ENCODE results near the gene CD247.

DNA sequence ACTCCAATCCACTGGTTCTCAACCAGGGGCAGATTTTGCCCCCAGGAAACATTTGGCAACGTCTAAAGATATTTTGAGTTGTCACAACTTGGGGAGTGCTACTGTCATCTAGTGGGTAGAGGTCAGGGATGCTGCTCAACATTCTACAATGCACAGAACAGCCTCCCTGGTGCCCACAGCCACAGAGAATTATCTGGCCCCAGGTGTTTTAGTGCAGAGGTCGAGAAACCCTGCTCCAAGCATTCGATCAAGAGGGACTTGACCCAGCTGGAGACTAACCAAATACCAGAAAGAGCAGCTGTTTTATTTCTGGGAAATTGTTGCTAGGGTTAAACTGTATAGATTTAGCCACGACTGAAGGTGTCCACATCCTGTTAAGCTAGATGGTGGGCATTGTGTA lies 19.2 kb downstream of the CD247 start:
- TF ChIP-seq, protein P1, sequence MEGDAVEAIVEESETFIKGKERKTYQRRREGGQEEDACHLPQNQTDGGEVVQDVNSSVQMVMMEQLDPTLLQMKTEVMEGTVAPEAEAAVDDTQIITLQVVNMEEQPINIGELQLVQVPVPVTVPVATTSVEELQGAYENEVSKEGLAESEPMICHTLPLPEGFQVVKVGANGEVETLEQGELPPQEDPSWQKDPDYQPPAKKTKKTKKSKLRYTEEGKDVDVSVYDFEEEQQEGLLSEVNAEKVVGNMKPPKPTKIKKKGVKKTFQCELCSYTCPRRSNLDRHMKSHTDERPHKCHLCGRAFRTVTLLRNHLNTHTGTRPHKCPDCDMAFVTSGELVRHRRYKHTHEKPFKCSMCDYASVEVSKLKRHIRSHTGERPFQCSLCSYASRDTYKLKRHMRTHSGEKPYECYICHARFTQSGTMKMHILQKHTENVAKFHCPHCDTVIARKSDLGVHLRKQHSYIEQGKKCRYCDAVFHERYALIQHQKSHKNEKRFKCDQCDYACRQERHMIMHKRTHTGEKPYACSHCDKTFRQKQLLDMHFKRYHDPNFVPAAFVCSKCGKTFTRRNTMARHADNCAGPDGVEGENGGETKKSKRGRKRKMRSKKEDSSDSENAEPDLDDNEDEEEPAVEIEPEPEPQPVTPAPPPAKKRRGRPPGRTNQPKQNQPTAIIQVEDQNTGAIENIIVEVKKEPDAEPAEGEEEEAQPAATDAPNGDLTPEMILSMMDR (IDR thresholded peaks at IDR 0.05 in 2 of 3, conservative IDR thresholded peaks at IDR 0.05 in 1 of 3; ENCODE audit: insufficient read depth in 2 of 3, low read depth in 1 of 3, low read length in 3 of 3) = no peak
- TF ChIP-seq ETV5 (CRISPR knock-in tag; IDR thresholded peaks at IDR 0.05; ENCODE audit: low read depth) (no peak), SREBF2 (CRISPR knock-in tag; IDR thresholded peaks at IDR 0.05) (no peak), ASH1L (IDR thresholded peaks at IDR 0.05; ENCODE audit: borderline replicate concordance, low read depth, partially characterized antibody) (no peak), POLR2G (IDR thresholded peaks at IDR 0.05; ENCODE audit: low read depth, low read length) (no peak), ZFX (CRISPR knock-in tag; IDR thresholded peaks at IDR 0.05) (no peak), ZBTB7A (IDR thresholded peaks at IDR 0.05; ENCODE audit: borderline replicate concordance, control insufficient read depth, low read depth, low read length) (no peak)
- TF ChIP-seq, protein P2, sequence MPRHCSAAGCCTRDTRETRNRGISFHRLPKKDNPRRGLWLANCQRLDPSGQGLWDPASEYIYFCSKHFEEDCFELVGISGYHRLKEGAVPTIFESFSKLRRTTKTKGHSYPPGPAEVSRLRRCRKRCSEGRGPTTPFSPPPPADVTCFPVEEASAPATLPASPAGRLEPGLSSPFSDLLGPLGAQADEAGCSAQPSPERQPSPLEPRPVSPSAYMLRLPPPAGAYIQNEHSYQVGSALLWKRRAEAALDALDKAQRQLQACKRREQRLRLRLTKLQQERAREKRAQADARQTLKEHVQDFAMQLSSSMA (CRISPR knock-in tag; IDR thresholded peaks at IDR 0.05) = no peak
- TF ChIP-seq, protein P3, sequence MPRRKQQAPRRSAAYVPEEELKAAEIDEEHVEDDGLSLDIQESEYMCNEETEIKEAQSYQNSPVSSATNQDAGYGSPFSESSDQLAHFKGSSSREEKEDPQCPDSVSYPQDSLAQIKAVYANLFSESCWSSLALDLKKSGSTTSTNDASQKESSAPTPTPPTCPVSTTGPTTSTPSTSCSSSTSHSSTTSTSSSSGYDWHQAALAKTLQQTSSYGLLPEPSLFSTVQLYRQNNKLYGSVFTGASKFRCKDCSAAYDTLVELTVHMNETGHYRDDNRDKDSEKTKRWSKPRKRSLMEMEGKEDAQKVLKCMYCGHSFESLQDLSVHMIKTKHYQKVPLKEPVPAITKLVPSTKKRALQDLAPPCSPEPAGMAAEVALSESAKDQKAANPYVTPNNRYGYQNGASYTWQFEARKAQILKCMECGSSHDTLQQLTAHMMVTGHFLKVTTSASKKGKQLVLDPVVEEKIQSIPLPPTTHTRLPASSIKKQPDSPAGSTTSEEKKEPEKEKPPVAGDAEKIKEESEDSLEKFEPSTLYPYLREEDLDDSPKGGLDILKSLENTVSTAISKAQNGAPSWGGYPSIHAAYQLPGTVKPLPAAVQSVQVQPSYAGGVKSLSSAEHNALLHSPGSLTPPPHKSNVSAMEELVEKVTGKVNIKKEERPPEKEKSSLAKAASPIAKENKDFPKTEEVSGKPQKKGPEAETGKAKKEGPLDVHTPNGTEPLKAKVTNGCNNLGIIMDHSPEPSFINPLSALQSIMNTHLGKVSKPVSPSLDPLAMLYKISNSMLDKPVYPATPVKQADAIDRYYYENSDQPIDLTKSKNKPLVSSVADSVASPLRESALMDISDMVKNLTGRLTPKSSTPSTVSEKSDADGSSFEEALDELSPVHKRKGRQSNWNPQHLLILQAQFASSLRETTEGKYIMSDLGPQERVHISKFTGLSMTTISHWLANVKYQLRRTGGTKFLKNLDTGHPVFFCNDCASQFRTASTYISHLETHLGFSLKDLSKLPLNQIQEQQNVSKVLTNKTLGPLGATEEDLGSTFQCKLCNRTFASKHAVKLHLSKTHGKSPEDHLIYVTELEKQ (CRISPR knock-in tag; IDR thresholded peaks at IDR 0.05) = no peak
- TF ChIP-seq, protein P4, sequence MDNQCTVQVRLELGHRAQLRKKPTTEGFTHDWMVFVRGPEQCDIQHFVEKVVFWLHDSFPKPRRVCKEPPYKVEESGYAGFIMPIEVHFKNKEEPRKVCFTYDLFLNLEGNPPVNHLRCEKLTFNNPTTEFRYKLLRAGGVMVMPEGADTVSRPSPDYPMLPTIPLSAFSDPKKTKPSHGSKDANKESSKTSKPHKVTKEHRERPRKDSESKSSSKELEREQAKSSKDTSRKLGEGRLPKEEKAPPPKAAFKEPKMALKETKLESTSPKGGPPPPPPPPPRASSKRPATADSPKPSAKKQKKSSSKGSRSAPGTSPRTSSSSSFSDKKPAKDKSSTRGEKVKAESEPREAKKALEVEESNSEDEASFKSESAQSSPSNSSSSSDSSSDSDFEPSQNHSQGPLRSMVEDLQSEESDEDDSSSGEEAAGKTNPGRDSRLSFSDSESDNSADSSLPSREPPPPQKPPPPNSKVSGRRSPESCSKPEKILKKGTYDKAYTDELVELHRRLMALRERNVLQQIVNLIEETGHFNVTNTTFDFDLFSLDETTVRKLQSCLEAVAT (IDR thresholded peaks at IDR 0.05) = no peak
